RWPE2 (cell line): ENCODE measurements around the gene MYL10.

Experiments
- ATAC-seq: fragments of 200-7000 bp; cut with Tn5 transposase; 3 replicates; pipeline ENCODE4 v1.9.1; 2021; ENCODE audit warnings: low read depth
- DNase-seq: peaks from one replicate; pipeline ENCODE4 v3.0.0-alpha.2; 2020; ENCODE audit warnings: low spot score
- H3K27ac ChIP-seq: fragments of 450-650 bp; 2 replicates; pipeline ENCODE4 v1.5.1; 2017; ENCODE audit warnings: mild to moderate bottlenecking; ENCODE audit not compliant: poor library complexity, severe bottlenecking
- H3K27me3 ChIP-seq: fragments of 250-450 bp; sonication (Bioruptor Pico); 2 replicates; pipeline ENCODE4 v1.5.1; 2021; ENCODE audit warnings: mild to moderate bottlenecking, moderate library complexity; ENCODE audit not compliant: insufficient read depth, poor library complexity, severe bottlenecking
- H3K36me3 ChIP-seq: fragments of 250-450 bp; sonication (Bioruptor Pico); 2 replicates; pipeline ENCODE4 v1.5.1; 2020; ENCODE audit warnings: low read depth, mild to moderate bottlenecking, moderate library complexity
- H3K4me1 ChIP-seq: fragments of 250-450 bp; sonication (Bioruptor Pico); 2 replicates; pipeline ENCODE4 v1.5.1; 2021; ENCODE audit warnings: mild to moderate bottlenecking, moderate library complexity; ENCODE audit not compliant: insufficient read depth, poor library complexity, severe bottlenecking
- H3K4me3 ChIP-seq: fragments of 250-450 bp; sonication (Bioruptor Pico); 2 replicates; pipeline ENCODE4 v1.5.1; 2021; ENCODE audit warnings: mild to moderate bottlenecking, moderate library complexity; ENCODE audit not compliant: severe bottlenecking
- H3K9me3 ChIP-seq: fragments of 250-450 bp; sonication (Bioruptor Pico); 2 replicates; pipeline ENCODE4 v1.5.1; 2021; ENCODE audit warnings: mild to moderate bottlenecking, moderate library complexity; ENCODE audit not compliant: severe bottlenecking
- CTCF ChIP-seq: fragments of 450-650 bp; IDR thresholded peaks from one replicate; pipeline ENCODE4 v1.5.1; 2017; ENCODE audit warnings: mild to moderate bottlenecking, moderate library complexity; ENCODE audit not compliant: poor library complexity, severe bottlenecking

Gene MYL10

GRCh38 chr7:101618207-101618839 is 10.8 kb downstream of the MYL10 start:
- Histone ChIP-seq H3K4me3 (no peak overlapping the region), H3K36me3 (no peaks in the 10 kb centered on the region), H3K27me3 (no peaks in the 10 kb centered on the region), H3K9me3 (no peaks in the 10 kb centered on the region), H3K4me1 (no peaks in the 10 kb centered on the region), H3K27ac (no peak overlapping the region)
- no peak for ATAC-seq
- TF ChIP-seq CTCF, result no peak
- DNase-seq, result no peak

- H3K27me3 ChIP-seq, result no peaks in the 10 kb centered on the region
- no peak overlapping the region for H3K27ac ChIP-seq
- H3K4me1 ChIP-seq, result no peaks in the 10 kb centered on the region
- no peak overlapping the region for H3K4me3 ChIP-seq
- no peak for TF ChIP-seq CTCF
- H3K9me3 ChIP-seq, result no peaks in the 10 kb centered on the region
- H3K36me3 ChIP-seq, result no peaks in the 10 kb centered on the region
- ATAC-seq (no peak), DNase-seq (no peak)
Measured at GRCh38 chr7:101617451-101618206, 11.5 kb downstream of the MYL10 start.

- no peak for TF ChIP-seq CTCF
- DNase-seq (no peak), ATAC-seq (no peak)
- no peaks in the 10 kb centered on the region for H3K27me3 ChIP-seq
- H3K27ac ChIP-seq, result no peak overlapping the region
- H3K9me3 ChIP-seq, result no peaks in the 10 kb centered on the region
- H3K36me3 ChIP-seq, result no peaks in the 10 kb centered on the region
- H3K4me3 ChIP-seq, result no peak overlapping the region
- no peaks in the 10 kb centered on the region for H3K4me1 ChIP-seq
Measured at GRCh38 chr7:101615446-101615845, 13.7 kb downstream of the MYL10 start.

GRCh38 chr7:101614939-101615302 is 14.2 kb downstream of the MYL10 start:
- Histone ChIP-seq H3K27ac (no peak overlapping the region), H3K4me3 (no peak overlapping the region), H3K4me1 (no peaks in the 10 kb centered on the region), H3K27me3 (no peaks in the 10 kb centered on the region), H3K36me3 (no peaks in the 10 kb centered on the region), H3K9me3 (no peaks in the 10 kb centered on the region)
- DNase-seq (no peak), ATAC-seq (peak; percentile 75)
- TF ChIP-seq CTCF, result no peak
